ENCODE data around the gene CCDC102A. TPM values are rescaled to one million over a fixed set of nuclear protein-coding genes. Genes with fewer than 3 reads are reported as not detected.
A peak's percentile ranks its signal among the peaks of the same experiment; 100 is the strongest.

The CCDC102A gene
- total RNA-seq, 2 experiments from 2014 or later = 8.8 to 9.0 TPM

DNA sequence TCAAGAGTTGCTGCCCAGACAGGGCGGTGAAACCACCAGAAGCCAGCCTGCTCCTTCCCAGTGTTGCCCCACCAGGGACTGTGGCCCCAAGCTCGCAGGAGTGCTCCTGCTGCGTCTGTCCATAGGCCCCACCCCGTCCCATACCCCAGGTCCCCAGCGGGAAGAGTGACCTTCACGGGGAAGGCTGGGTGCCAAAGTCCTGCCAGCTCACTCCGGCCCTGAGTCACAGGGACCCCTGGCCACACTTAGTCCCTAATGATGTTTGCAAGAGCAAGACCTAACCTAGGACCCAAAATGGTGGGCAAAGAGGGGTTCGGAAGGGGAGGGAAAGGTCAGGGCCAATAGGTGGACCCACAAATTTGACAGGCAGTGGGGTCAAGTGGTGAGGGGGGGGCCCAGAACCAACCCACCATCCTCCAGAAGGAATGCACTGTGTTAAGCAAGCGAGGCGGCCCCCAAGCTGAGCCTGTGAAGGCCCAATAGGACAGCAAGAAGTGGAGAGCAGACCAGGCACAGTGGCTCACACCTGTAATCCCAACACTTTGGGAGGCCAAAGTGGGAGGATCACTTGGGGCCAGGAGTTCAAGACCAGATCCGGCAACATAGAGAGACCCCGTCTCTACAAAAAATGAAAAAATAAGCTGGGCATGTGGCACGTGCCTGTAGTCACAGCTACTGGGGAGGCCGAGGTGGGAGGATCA is 53.4 kb downstream of the CCDC102A start:
- ATAC-seq = no peak
- POLR2A ChIA-PET = no interaction called here
- no peak overlapping the region for H3K27ac Mint-ChIP-seq
- no peak for DNase-seq
- H3K9me3 Mint-ChIP-seq (ENCODE audit: low read depth) = no peaks in the 10 kb centered on the region
- no peaks in the 10 kb centered on the region for H3K36me3 Mint-ChIP-seq (ENCODE audit: low read depth)
- H3K4me1 Mint-ChIP-seq = peaks cover 25% of the 10 kb centered on the region
- CTCF ChIA-PET = interaction anchor here (0.7 to 2.0 kb wide), 5 partner anchors 9 to 52 kb away, joined by 3 to 5 read pairs (median 3); no protein-coding TSS in a partner anchor
- H3K4me3 Mint-ChIP-seq = no peak overlapping the region
- H3K27me3 Mint-ChIP-seq = no peaks in the 10 kb centered on the region
- intact Hi-C loops (cut with DNase I, micrococcal nuclease) = no loop called here

DNA sequence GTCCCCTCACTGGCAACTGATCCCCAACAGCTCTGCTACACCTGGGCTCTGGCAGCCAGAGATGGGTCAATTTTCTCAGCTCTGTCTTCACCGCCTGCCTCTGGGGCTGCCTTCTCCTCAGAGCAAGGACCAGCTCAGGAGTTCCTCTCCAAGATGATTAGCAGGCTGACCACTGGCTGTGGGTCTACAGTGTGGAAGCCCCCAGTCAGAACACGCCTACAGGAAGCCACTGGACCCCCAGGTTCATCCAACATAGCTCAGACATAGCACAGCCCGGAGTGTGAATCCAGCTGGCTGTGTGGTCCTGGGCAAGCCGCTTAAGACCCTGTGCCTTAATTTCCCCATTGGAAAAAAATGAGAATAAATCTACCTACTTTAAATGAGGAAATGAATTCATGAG is 55.0 kb downstream of the CCDC102A start:
- no peak overlapping the region for H3K27ac Mint-ChIP-seq
- ChIA-PET CTCF (interaction anchor here (0.8 to 2.0 kb wide), 4 partner anchors 8 to 38 kb away, joined by 4 to 6 read pairs (median 5); no protein-coding TSS in a partner anchor), POLR2A (no interaction called here)
- intact Hi-C loops (cut with DNase I, micrococcal nuclease) = no loop called here
- no peaks in the 10 kb centered on the region for H3K27me3 Mint-ChIP-seq
- H3K36me3 Mint-ChIP-seq (ENCODE audit: low read depth) = no peaks in the 10 kb centered on the region
- no peaks in the 10 kb centered on the region for H3K9me3 Mint-ChIP-seq (ENCODE audit: low read depth)
- ATAC-seq (no peak), DNase-seq (no peak)
- no peak overlapping the region for H3K4me3 Mint-ChIP-seq
- peaks cover 15% of the 10 kb centered on the region for H3K4me1 Mint-ChIP-seq

DNA sequence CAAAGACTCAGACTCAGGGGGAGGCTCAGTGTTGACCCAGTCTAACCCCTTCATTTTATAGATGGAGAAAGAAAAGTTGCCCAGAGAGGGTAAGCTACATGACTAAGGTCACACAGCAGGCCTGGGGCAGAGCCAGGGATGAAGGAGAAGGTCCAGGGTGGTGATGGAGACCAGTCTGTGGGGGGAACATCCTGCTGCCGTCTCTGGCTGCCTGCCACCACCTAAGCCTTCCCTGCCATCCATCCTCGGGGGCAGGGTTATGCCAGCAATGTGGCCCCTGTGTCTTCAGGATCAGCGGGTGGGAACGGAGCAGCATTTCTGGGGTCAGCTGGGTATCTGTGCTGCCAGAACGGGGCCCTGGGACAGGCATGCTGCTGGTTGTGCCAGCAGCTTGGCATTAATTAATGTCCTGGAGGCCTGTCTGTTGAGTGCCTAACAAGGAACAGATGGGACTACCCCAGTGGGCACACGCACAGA is 55.6 kb downstream of the CCDC102A start:
- H3K9me3 Mint-ChIP-seq (ENCODE audit: low read depth) = no peaks in the 10 kb centered on the region
- H3K27ac Mint-ChIP-seq = no peak overlapping the region
- H3K36me3 Mint-ChIP-seq (ENCODE audit: low read depth) = no peaks in the 10 kb centered on the region
- intact Hi-C loops (cut with DNase I, micrococcal nuclease) = no loop called here
- no peaks in the 10 kb centered on the region for H3K27me3 Mint-ChIP-seq
- ChIA-PET CTCF (interaction anchor here (0.6 to 1.1 kb wide), 2 partner anchors 18 to 50 kb away, joined by 3 to 5 read pairs; no protein-coding TSS in a partner anchor), POLR2A (no interaction called here)
- no peak overlapping the region for H3K4me3 Mint-ChIP-seq
- no peak for ATAC-seq
- peaks cover 18% of the 10 kb centered on the region for H3K4me1 Mint-ChIP-seq
- no peak for DNase-seq

DNA sequence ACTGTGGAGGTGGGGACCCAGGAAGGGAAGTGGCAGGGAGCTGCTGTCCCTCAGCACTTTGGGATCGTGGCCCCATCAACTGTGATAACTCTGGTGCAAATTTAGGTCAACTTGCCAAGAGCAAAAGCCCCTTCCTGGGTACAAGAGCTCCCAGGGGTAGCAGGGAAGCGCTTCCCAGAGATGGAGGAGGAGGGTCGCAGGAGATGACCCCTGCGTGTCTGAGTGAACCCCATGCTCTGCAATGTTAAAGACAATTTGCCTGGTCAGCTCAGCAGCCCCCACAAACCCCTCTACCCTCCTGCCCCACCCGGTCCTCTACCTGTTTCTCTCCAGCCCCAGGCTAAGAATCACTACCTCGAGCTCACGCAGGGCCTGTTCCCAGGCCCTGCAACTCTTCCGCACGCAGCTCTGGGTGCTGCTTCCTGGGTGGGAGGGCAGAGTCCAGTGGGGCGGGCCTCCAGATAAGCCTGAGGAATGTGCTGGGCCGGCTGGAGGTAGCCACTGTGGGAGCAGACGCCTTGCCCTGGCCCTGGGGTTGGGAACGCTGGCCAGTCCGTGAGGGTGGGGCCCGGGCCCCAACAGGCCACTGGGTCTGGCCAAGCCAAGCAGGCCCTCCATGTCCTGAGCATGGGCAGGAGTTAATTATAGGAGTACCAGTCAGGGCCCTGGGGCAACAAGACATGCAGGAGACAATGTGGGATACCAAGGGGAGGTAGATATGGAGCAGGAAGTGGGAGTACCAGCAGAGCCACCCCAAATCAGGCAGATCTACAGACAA is 56.2 kb downstream of the CCDC102A start:
- Mint-ChIP-seq H3K27ac (no peak overlapping the region), H3K36me3 (ENCODE audit: low read depth) (no peaks in the 10 kb centered on the region), H3K4me3 (no peak overlapping the region), H3K27me3 (no peaks in the 10 kb centered on the region), H3K9me3 (ENCODE audit: low read depth) (no peaks in the 10 kb centered on the region), H3K4me1 (peaks cover 19% of the 10 kb centered on the region)
- ATAC-seq (no peak), DNase-seq (no peak)
- intact Hi-C loops (cut with DNase I, micrococcal nuclease) = no loop called here
- ChIA-PET CTCF (interaction anchor here (0.6 to 1.3 kb wide), 5 partner anchors 15 to 196 kb away, joined by 3 to 4 read pairs (median 3); partner anchors contain the start of genes CIAPIN1 and COQ9), POLR2A (no interaction called here)

DNA sequence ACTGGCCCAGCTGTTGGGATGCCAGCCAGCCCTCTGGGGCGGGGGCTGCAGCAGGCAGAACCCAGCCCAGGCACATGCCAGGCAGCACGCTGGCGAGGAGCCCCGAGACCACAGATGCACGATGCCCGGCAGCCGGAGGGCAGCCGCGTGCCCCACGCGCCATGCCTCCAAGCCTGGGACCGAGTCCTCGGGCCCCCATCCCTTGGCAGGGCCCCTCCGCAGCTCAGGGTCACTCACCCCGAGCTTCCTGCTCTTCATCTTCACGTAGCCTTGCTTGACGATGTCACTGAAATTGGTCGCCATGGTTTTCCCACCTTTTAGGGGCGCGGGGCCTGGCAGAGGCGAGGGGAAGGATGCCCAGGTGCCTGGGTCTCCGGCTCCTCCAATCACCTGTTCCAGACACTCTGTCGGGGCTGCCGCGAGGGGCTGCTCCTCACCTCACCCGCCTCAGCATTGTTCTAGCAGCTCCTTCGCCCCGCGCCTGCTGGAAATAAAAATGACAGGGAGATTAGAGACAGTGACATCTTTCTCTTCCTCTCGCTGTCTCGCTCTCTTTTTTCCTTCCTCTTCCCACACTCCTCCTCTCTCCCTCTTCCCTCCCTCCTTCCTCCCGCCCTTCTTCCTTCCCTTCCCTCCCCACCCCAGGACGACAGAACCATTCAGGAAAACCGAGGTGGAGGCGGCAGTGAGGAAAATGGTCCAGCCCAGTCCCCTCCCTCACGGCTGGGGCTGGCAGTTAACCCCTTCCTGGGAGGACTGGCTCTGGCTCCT is 57.0 kb downstream of the CCDC102A start:
- no peak for DNase-seq
- intact Hi-C loops (cut with DNase I, micrococcal nuclease) = no loop called here
- ChIA-PET POLR2A (no interaction called here), CTCF (interaction anchor here (0.6 to 1.3 kb wide), 5 partner anchors 10 to 197 kb away, joined by 3 to 4 read pairs (median 3); partner anchors contain the start of genes CIAPIN1 and COQ9)
- H3K27ac Mint-ChIP-seq = no peak overlapping the region
- H3K4me1 Mint-ChIP-seq = peaks cover 21% of the 10 kb centered on the region
- no peaks in the 10 kb centered on the region for H3K9me3 Mint-ChIP-seq (ENCODE audit: low read depth)
- no peaks in the 10 kb centered on the region for H3K36me3 Mint-ChIP-seq (ENCODE audit: low read depth)
- H3K27me3 Mint-ChIP-seq = no peaks in the 10 kb centered on the region
- ATAC-seq = no peak
- H3K4me3 Mint-ChIP-seq = no peak overlapping the region

DNA sequence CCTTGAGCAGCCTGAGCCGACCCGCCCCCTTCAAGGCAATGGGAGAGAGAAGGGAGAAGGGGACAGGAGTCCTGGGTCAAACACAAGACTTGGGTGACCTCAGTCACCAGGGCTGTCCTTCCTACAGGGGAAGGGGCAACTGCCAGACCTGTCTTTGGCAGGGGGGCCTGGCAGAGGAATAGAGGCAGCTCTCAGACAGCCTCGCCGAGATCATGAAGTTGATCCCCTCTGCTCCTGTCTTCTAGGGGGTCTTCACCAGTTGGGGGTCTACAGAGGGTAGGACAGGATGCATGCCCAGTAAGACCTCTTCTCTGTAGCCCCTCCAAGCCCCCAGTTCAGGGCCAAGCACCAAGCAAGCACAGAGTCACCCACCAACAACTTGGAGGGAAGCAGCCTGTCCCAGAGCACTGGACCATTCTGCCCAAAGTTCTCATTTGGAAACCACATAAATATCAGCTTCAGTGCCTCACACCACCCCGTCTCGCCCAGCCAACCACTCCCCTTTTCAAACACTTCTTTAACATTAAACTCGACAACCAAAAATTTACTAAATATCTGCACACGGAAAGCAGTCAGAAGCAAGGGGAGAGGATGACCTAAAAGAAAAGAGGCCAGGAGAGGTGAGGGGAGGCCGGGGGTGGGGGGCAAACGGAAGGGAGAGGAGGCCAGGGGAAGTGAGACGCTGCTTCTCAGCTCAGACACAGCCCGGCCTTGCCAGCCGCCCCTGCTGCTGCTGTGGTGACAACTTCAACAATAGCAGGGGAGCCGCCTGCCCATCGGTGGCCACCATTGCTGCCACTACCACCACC is 57.8 kb downstream of the CCDC102A start:
- peaks cover 19% of the 10 kb centered on the region for H3K4me1 Mint-ChIP-seq
- ChIA-PET CTCF (interaction anchor here (0.6 to 1.3 kb wide), 3 partner anchors 10 to 61 kb away, joined by 3 to 4 read pairs (median 3); no protein-coding TSS in a partner anchor), POLR2A (no interaction called here)
- no peaks in the 10 kb centered on the region for H3K9me3 Mint-ChIP-seq (ENCODE audit: low read depth)
- intact Hi-C loops (cut with DNase I, micrococcal nuclease) = no loop called here
- H3K27me3 Mint-ChIP-seq = no peaks in the 10 kb centered on the region
- no peak for DNase-seq
- ATAC-seq = no peak
- no peaks in the 10 kb centered on the region for H3K36me3 Mint-ChIP-seq (ENCODE audit: low read depth)
- no peak overlapping the region for H3K4me3 Mint-ChIP-seq
- no peak overlapping the region for H3K27ac Mint-ChIP-seq

DNA sequence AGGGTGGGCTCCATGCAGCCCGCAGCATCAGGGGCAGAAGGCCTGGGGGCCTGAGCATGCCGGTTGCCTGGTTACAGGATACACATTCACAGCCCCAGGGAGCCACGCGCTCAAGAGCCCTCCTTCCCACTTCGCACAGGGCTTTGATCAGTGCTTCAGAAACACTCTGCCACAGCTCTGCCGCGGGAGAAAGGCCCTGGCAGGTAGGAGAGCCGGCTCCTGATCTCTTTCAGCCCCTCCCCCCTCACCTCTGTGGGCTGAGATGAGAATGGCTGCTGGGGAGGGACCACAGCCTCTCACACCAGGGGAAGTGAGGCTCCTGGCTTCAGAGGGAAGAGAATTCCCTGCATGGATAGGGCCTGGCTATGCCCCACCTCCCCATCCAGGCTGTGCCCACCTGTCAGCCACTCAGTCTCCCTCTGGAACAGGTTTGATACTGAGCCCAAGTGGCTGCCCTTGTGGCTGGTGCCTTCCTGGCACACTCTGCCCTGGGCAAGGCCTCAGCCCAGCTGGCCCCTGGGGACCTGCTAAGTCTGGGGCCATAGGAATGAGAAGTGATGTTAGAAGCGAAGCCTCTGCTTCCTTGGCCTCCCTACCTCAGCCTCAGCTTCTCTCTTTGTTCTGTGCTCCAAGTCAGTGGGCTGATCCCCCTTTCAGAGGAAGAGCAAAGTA is 58.7 kb downstream of the CCDC102A start:
- H3K9me3 Mint-ChIP-seq (ENCODE audit: low read depth) = no peaks in the 10 kb centered on the region
- H3K36me3 Mint-ChIP-seq (ENCODE audit: low read depth) = no peaks in the 10 kb centered on the region
- H3K4me1 Mint-ChIP-seq = peaks cover 19% of the 10 kb centered on the region
- no peak overlapping the region for H3K27ac Mint-ChIP-seq
- H3K4me3 Mint-ChIP-seq = no peak overlapping the region
- ATAC-seq (no peak), DNase-seq (no peak)
- no peaks in the 10 kb centered on the region for H3K27me3 Mint-ChIP-seq
- ChIA-PET CTCF (interaction anchor here (1.0 to 3.8 kb wide), 4 partner anchors 10 to 107 kb away, joined by 3 to 23 read pairs (median 7); no protein-coding TSS in a partner anchor), POLR2A (no interaction called here)
- intact Hi-C loops (cut with DNase I, micrococcal nuclease) = no loop called here

DNA sequence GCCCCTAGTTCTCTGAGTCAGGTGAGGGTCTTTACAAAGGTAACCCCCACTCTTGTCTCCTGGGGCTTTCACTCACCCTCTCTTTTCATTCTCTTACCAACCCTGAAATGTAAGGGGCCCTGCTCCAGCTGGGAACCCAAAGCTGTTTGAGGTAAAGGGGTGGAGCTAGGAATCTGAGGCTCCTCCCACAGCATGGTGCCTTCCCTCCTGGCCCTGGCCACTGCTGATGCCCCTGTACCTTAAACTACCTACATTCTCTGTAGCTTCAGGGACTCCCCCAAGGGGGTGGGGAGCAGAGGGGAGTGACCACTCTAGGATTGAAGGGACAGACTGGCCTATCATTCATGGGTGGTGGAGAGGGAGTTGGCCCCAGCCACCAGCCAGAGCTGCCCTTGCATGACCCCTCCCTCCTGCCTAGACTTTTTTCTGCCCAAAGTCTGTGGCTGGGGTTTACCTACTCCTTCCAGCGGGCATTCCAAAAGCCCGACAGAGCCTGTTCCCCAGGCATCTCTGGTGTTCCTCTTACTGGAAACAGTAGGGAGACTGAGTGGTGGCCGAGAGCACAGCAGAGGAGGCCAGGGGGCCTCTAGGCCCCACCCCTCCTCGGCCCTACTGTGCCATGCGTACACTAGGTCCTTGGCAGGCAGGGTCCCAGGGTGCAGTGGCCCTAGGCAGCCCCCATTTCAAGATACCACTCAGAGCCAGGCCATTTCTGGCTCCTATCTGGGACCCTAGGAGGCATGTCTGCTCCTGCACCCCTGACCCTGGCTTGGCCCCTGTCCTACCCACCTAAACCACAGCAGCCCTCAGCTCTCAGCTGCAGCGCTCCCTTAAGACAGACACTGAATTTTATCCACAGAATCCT is 59.6 kb downstream of the CCDC102A start:
- intact Hi-C loops (cut with DNase I, micrococcal nuclease) = loop anchor here (1.0 kb wide), 3 partner anchors 10 to 43 kb away; partner anchors contain the start of genes DOK4 (in 2 of the 2), CIAPIN1 (in 1 of the 2) and COQ9 (in 1 of the 2)
- DNase-seq = peak; percentile 31
- no peak for ATAC-seq
- no peaks in the 10 kb centered on the region for H3K36me3 Mint-ChIP-seq (ENCODE audit: low read depth)
- ChIA-PET CTCF (interaction anchor here (0.5 to 4.9 kb wide), 7 partner anchors 11 to 464 kb away, joined by 3 to 32 read pairs (median 5); partner anchors contain the start of gene POLR2C), POLR2A (interaction anchor here (0.5 to 1.1 kb wide), 2 partner anchors 42 to 331 kb away, joined by 4 read pairs; no protein-coding TSS in a partner anchor)
- peaks cover 19% of the 10 kb centered on the region for H3K4me1 Mint-ChIP-seq
- H3K27ac Mint-ChIP-seq = peak overlapping the region; percentile 63
- H3K4me3 Mint-ChIP-seq = no peak overlapping the region
- no peaks in the 10 kb centered on the region for H3K27me3 Mint-ChIP-seq
- no peaks in the 10 kb centered on the region for H3K9me3 Mint-ChIP-seq (ENCODE audit: low read depth)

DNA sequence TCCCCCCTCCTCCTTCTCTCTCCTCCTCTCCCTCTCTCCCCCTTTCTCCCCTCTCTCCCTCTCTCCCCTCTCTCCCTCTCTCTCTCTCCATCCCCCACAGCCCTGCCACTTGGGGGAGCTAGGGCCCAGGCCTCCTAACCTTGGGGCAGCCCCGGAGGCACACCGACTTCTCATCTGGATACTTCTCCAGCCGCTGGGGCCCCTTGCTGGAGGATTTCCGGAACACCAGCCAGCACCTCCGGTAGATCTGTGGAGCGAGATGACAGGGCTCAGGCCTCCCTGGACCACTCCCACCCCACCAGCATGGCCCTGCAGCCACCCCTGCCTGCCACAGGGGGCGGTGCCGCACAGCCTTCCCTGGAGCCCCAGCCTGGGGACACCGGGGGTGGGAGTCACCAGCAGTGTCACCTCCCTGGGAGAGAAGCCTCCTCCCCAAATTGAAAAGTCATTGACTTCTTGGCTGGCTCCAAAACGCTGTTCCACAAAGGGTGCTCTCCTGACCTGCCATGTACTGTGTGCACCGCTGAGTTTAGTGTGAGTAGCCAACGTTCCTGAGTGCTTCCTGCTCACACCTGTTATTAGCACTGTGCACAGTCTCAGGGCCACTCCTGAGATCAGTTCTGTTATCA is 60.5 kb downstream of the CCDC102A start:
- Mint-ChIP-seq H3K27ac (peak overlapping the region; percentile 63), H3K27me3 (no peaks in the 10 kb centered on the region), H3K36me3 (ENCODE audit: low read depth) (peaks cover 2% of the 10 kb centered on the region), H3K9me3 (ENCODE audit: low read depth) (no peaks in the 10 kb centered on the region), H3K4me1 (peaks cover 19% of the 10 kb centered on the region), H3K4me3 (no peak overlapping the region)
- POLR2A ChIA-PET = interaction anchor here (0.6 to 1.1 kb wide), 2 partner anchors 43 to 49 kb away, joined by 4 to 12 read pairs; no protein-coding TSS in a partner anchor
- CTCF ChIA-PET = interaction anchor here (0.5 to 4.9 kb wide), 8 partner anchors 11 to 226 kb away, joined by 3 to 32 read pairs (median 8); partner anchors contain the start of gene POLR2C
- ATAC-seq (peak; percentile 98), DNase-seq (peak; percentile 95)
- intact Hi-C loops (cut with DNase I, micrococcal nuclease) = loop anchor here (1.0 kb wide), 4 partner anchors 10 to 60 kb away; partner anchors contain the start of genes DOK4 (in 2 of the 2), CCDC102A (in 1 of the 2), CIAPIN1 (in 1 of the 2) and COQ9 (in 1 of the 2)
